OCI-LY1 (cell line): ENCODE results near the gene ACAN.

Experiments used
- H2AFZ ChIP-seq: fragments of 200-600 bp; sonication (generic), shearing (Covaris generic); 2 replicates; pipeline ENCODE4 v1.6.0; 2014; ENCODE audit warnings: antibody characterized with exemption, mild to moderate bottlenecking, low read length
- H3F3A ChIP-seq: fragments of 200-600 bp; sonication (generic), shearing (Covaris generic); 2 replicates; pipeline ENCODE4 v1.6.0; 2014; ENCODE audit warnings: mild to moderate bottlenecking, antibody characterized with exemption, low read length, moderate library complexity; ENCODE audit not compliant: insufficient read depth
- H3K27ac ChIP-seq: fragments of 200-600 bp; sonication (generic); 2 replicates; pipeline ENCODE4 v1.5.1; 2014; ENCODE audit warnings: low read length, mixed run types, mild to moderate bottlenecking, low read depth; ENCODE audit not compliant: poor library complexity, severe bottlenecking
- H3K27me3 ChIP-seq: fragments of 200-600 bp; sonication (generic); 2 replicates; pipeline ENCODE4 v1.6.0; 2014; ENCODE audit warnings: antibody characterized with exemption, mild to moderate bottlenecking, low read length, moderate library complexity; ENCODE audit not compliant: insufficient read depth
- H3K36me3 ChIP-seq: fragments of 200-600 bp; sonication (generic); 2 replicates; pipeline ENCODE4 v1.6.1; 2014; ENCODE audit warnings: mild to moderate bottlenecking, antibody characterized with exemption, low read length, moderate library complexity, mixed read lengths; ENCODE audit not compliant: insufficient read depth
- H3K4me1 ChIP-seq: fragments of 200-600 bp; sonication (generic); 2 replicates; pipeline ENCODE4 v1.5.1; 2014; ENCODE audit warnings: mild to moderate bottlenecking, low read length, moderate library complexity; ENCODE audit not compliant: insufficient read depth, severe bottlenecking
- H3K4me2 ChIP-seq: fragments of 200-600 bp; sonication (generic), shearing (Covaris generic); 2 replicates; pipeline ENCODE4 v1.6.1; 2014; ENCODE audit warnings: low read length
- H3K4me3 ChIP-seq: fragments of 200-600 bp; sonication (generic); 2 replicates; pipeline ENCODE4 v1.5.1; 2014; ENCODE audit warnings: low read length, low read depth, mild to moderate bottlenecking, mixed read lengths; ENCODE audit not compliant: poor library complexity, severe bottlenecking
- H3K79me2 ChIP-seq: fragments of 200-600 bp; shearing (Covaris generic); 2 replicates; pipeline ENCODE4 v1.6.1; 2016; ENCODE audit warnings: mixed run types, low read length, mixed read lengths; ENCODE audit not compliant: insufficient read depth
- H3K9ac ChIP-seq: fragments of 200-600 bp; sonication (generic), shearing (Covaris generic); 2 replicates; pipeline ENCODE4 v1.6.1; 2014; ENCODE audit warnings: mild to moderate bottlenecking, low read length, mixed read lengths
- H3K9me2 ChIP-seq: fragments of 200-600 bp; sonication (generic), shearing (Covaris generic); 2 replicates; pipeline ENCODE4 v1.6.1; 2014; ENCODE audit warnings: low read depth, mild to moderate bottlenecking, low read length, mixed read lengths
- H3K9me3 ChIP-seq: fragments of 200-600 bp; shearing (Covaris generic); 2 replicates; pipeline ENCODE4 v1.6.1; 2014; ENCODE audit warnings: low read length, mixed read lengths
- H4K20me1 ChIP-seq: fragments of 200-600 bp; sonication (generic), shearing (Covaris generic); 2 replicates; pipeline ENCODE4 v1.6.0; 2016; ENCODE audit warnings: mild to moderate bottlenecking, low read length; ENCODE audit not compliant: insufficient read depth
- EZH2 ChIP-seq: fragments of 200-600 bp; sonication (generic), shearing (Covaris generic); IDR thresholded peaks from 2 replicates; pipeline ENCODE4 v1.8.0; 2017; ENCODE audit warnings: borderline replicate concordance, mixed run types, mild to moderate bottlenecking, antibody characterized with exemption, low read length, moderate library complexity, mixed read lengths
- TF ChIP-seq, protein P1 (sequence below): fragments of 200-600 bp; sonication (generic), shearing (Covaris generic); IDR thresholded peaks from 2 replicates; pipeline ENCODE4 v1.5.1; 2017; ENCODE audit warnings: mild to moderate bottlenecking, antibody characterized with exemption, low read length, moderate library complexity, mixed read lengths

ACAN gene

DNA sequence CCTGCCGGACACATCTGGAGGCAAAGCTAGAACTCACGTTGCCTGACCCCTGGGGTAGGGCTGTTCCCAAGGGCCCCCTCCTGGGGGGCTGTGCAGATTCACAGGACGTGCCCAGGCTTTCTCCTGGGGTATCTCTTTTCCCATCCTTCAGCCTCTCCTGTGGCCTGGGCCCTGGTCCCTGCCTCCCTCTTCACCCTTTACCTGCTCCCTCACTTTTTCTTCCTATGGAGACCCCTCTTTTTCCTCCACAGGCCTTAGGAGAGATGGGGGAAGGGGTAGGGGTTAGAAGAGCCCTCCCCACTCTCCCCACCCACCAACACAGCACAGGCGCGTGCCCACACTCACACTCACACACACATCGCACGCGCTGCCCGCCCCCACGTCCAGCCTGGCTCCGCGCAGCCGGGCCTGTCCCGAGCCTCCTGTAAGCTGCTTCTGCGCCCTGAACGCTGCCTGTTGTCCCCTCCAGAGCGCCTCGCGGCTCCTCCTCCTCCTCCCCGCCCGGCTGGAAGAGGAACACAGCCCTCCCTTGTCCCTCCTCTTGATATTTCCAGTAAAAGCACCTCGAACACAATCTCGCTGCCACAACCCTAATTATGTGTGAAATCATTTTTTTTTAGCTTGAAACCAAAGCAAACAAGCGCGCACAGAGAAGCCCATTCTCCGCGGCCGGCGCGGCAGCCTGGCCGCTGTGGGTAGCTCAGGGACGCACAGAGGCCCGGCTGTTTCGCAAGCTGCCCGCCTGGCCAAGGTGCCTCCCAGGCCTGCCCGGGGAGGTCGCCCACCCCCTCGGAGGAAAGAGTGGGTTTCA lies 33.9 kb upstream of the ACAN start:
- Histone ChIP-seq H3F3A (no peaks in the 10 kb centered on the region), H3K27me3 (no peaks in the 10 kb centered on the region), H3K9ac (no peak overlapping the region), H3K4me3 (no peak overlapping the region), H3K27ac (no peak overlapping the region), H3K36me3 (no peaks in the 10 kb centered on the region), H3K4me2 (no peak overlapping the region), H4K20me1 (no peaks in the 10 kb centered on the region), H3K4me1 (no peaks in the 10 kb centered on the region), H2AFZ (no peak overlapping the region), H3K9me2 (no peaks in the 10 kb centered on the region), H3K9me3 (no peaks in the 10 kb centered on the region), H3K79me2 (no peaks in the 10 kb centered on the region)
- TF ChIP-seq EZH2 = no peak
- TF ChIP-seq, protein P1, sequence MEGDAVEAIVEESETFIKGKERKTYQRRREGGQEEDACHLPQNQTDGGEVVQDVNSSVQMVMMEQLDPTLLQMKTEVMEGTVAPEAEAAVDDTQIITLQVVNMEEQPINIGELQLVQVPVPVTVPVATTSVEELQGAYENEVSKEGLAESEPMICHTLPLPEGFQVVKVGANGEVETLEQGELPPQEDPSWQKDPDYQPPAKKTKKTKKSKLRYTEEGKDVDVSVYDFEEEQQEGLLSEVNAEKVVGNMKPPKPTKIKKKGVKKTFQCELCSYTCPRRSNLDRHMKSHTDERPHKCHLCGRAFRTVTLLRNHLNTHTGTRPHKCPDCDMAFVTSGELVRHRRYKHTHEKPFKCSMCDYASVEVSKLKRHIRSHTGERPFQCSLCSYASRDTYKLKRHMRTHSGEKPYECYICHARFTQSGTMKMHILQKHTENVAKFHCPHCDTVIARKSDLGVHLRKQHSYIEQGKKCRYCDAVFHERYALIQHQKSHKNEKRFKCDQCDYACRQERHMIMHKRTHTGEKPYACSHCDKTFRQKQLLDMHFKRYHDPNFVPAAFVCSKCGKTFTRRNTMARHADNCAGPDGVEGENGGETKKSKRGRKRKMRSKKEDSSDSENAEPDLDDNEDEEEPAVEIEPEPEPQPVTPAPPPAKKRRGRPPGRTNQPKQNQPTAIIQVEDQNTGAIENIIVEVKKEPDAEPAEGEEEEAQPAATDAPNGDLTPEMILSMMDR = no peak

- no peaks in the 10 kb centered on the region for H3K36me3 ChIP-seq
- no peaks in the 10 kb centered on the region for H3K79me2 ChIP-seq
- H3K9me2 ChIP-seq = no peaks in the 10 kb centered on the region
- H2AFZ ChIP-seq = no peak overlapping the region
- TF ChIP-seq EZH2 = no peak
- TF ChIP-seq, protein P1 = no peak
- H3K9ac ChIP-seq = no peak overlapping the region
- H3K27ac ChIP-seq = no peak overlapping the region
- peaks cover 3% of the 10 kb centered on the region; the same call in 1 of the 2 replicates for H3K9me3 ChIP-seq
- H3K4me3 ChIP-seq = no peak overlapping the region
- no peaks in the 10 kb centered on the region for H3K4me1 ChIP-seq
- no peak overlapping the region for H3K4me2 ChIP-seq
- H4K20me1 ChIP-seq = no peaks in the 10 kb centered on the region
- H3K27me3 ChIP-seq = peaks cover 4% of the 10 kb centered on the region; the same call in 1 of the 2 replicates
- no peaks in the 10 kb centered on the region for H3F3A ChIP-seq
These were observed 27.5 kb upstream of the ACAN start for GRCh38 chr15:88775776-88776175.

GRCh38 chr15:88776646-88777045 lies 26.6 kb upstream of the ACAN start:
- H3K9me2 ChIP-seq = no peaks in the 10 kb centered on the region
- H3K4me3 ChIP-seq = no peak overlapping the region
- H3K27ac ChIP-seq = no peak overlapping the region
- H2AFZ ChIP-seq = no peak overlapping the region
- no peaks in the 10 kb centered on the region for H4K20me1 ChIP-seq
- H3K79me2 ChIP-seq = no peaks in the 10 kb centered on the region
- H3K36me3 ChIP-seq = no peaks in the 10 kb centered on the region
- H3K9me3 ChIP-seq = peaks cover 3% of the 10 kb centered on the region; the same call in 1 of the 2 replicates
- no peaks in the 10 kb centered on the region for H3F3A ChIP-seq
- peaks cover 4% of the 10 kb centered on the region; the same call in 1 of the 2 replicates for H3K27me3 ChIP-seq
- no peak overlapping the region for H3K9ac ChIP-seq
- no peaks in the 10 kb centered on the region for H3K4me1 ChIP-seq
- TF ChIP-seq, protein P1 = no peak
- no peak for TF ChIP-seq EZH2
- no peak overlapping the region for H3K4me2 ChIP-seq
